ENCODE data around the gene SAMD4B. TPM values are rescaled to one million over a fixed set of nuclear protein-coding genes. Genes with fewer than 3 reads are reported as not detected.
"Not testable (repeated sequence)": the region's sequence is repeated elsewhere in the genome, so short reads cannot be mapped to it uniquely, and the experiment has no call there.

Gene SAMD4B
- total RNA-seq, 1 experiment from 2014 or later: 163 TPM

GRCh38 chr19:39307822-39308530 is 34.2 kb upstream of the SAMD4B start:
- Histone ChIP-seq H3K9me3 (ENCODE audit: insufficient read depth, low read depth) (no peaks in the 10 kb centered on the region), H3K4me3 (no peak overlapping the region), H3K27me3 (ENCODE audit: insufficient read depth, low read depth) (no peaks in the 10 kb centered on the region), H3K4me1 (replicated peaks; ENCODE audit: insufficient read depth) (no peaks in the 10 kb centered on the region), H2AFZ (no peak overlapping the region), H3K36me3 (ENCODE audit: low read depth) (no peaks in the 10 kb centered on the region), H3K79me2 (ENCODE audit: low read depth) (no peaks in the 10 kb centered on the region), H3F3A (ENCODE audit: insufficient read depth, low read depth) (peaks cover 15% of the 10 kb centered on the region; the same call in 1 of the 2 replicates), H3K27ac (no peak overlapping the region), H4K20me1 (ENCODE audit: insufficient read depth) (no peaks in the 10 kb centered on the region), H3K4me2 (no peak overlapping the region), H3K9me2 (ENCODE audit: insufficient read depth) (no peaks in the 10 kb centered on the region)
- CTCF ChIA-PET: no interaction called here
- intact Hi-C loops (cut with micrococcal nuclease; ENCODE audit: unreplicated experiment): no loop called here
- TF ChIP-seq, protein P1, sequence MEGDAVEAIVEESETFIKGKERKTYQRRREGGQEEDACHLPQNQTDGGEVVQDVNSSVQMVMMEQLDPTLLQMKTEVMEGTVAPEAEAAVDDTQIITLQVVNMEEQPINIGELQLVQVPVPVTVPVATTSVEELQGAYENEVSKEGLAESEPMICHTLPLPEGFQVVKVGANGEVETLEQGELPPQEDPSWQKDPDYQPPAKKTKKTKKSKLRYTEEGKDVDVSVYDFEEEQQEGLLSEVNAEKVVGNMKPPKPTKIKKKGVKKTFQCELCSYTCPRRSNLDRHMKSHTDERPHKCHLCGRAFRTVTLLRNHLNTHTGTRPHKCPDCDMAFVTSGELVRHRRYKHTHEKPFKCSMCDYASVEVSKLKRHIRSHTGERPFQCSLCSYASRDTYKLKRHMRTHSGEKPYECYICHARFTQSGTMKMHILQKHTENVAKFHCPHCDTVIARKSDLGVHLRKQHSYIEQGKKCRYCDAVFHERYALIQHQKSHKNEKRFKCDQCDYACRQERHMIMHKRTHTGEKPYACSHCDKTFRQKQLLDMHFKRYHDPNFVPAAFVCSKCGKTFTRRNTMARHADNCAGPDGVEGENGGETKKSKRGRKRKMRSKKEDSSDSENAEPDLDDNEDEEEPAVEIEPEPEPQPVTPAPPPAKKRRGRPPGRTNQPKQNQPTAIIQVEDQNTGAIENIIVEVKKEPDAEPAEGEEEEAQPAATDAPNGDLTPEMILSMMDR (conservative IDR thresholded peaks at IDR 0.05): no peak
- no peak for TF ChIP-seq EZH2 (IDR thresholded peaks at IDR 0.05; ENCODE audit: low read depth)
- DNase-seq: no peak
- no TSS peak for BruUV-seq (replicated peaks)
- POLR2A ChIA-PET (ENCODE audit: unreplicated experiment): no interaction called here

DNA sequence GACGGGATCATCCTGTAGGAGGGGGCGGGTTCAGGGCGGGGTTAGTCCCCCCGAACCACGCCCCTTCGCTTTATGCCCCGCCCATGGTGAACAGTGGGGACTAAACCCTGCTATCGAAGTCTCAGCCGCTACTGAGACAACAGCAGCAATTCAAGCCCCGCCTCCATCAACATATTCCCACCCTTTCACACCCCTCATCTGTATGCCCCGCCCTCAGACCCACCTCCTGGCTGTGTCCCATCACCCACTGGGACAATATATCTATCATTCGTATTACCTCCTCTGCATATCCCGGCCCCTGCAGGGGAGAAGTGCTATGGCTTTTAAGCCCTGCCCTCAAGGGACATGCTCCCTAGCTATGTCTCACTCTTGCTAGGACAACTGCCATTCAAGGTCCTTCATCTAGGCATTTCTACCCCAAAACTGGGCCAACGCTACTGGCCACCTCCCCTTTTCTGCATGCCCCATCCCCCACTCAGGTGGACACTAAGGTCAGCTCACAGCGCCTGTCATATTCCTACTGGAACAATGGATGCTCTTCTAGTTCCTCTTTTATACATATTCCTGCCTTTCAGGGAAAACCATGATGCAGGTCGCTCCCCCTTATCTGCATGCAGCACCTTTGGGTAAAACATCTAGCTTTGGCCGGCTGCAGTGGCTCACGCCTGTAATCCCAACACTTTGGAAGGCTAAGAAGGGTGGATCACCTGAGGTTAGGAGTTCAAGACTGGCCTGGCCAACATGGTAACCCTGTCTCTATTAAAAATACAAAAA is 33.5 kb upstream of the SAMD4B start:
- ChIA-PET POLR2A (ENCODE audit: unreplicated experiment) (no interaction called here), CTCF (no interaction called here)
- no peaks in the 10 kb centered on the region for H3K27me3 ChIP-seq (ENCODE audit: insufficient read depth, low read depth)
- H3K4me2 ChIP-seq: no peak overlapping the region
- peaks cover 15% of the 10 kb centered on the region; the same call in 1 of the 2 replicates for H3F3A ChIP-seq (ENCODE audit: insufficient read depth, low read depth)
- intact Hi-C loops (cut with micrococcal nuclease; ENCODE audit: unreplicated experiment): no loop called here
- TF ChIP-seq, protein P1 (conservative IDR thresholded peaks at IDR 0.05): no peak
- no peak for TF ChIP-seq EZH2 (IDR thresholded peaks at IDR 0.05; ENCODE audit: low read depth)
- no peaks in the 10 kb centered on the region for H3K9me2 ChIP-seq (ENCODE audit: insufficient read depth)
- H3K4me3 ChIP-seq: no peak overlapping the region
- no peak overlapping the region for H3K27ac ChIP-seq
- H3K79me2 ChIP-seq (ENCODE audit: low read depth): no peaks in the 10 kb centered on the region
- H3K36me3 ChIP-seq (ENCODE audit: low read depth): no peaks in the 10 kb centered on the region
- no peak overlapping the region for H2AFZ ChIP-seq
- no peaks in the 10 kb centered on the region for H3K9me3 ChIP-seq (ENCODE audit: insufficient read depth, low read depth)
- no peaks in the 10 kb centered on the region for H4K20me1 ChIP-seq (ENCODE audit: insufficient read depth)
- no TSS peak for BruUV-seq (replicated peaks)
- no peak for DNase-seq
- no peaks in the 10 kb centered on the region for H3K4me1 ChIP-seq (replicated peaks; ENCODE audit: insufficient read depth)

GRCh38 chr19:39309305-39309670 is 32.9 kb upstream of the SAMD4B start:
- H3K4me3 ChIP-seq; intact Hi-C loops (cut with micrococcal nuclease; ENCODE audit: unreplicated experiment); H4K20me1 ChIP-seq (ENCODE audit: insufficient read depth); H3K4me2 ChIP-seq; H2AFZ ChIP-seq; POLR2A ChIA-PET (ENCODE audit: unreplicated experiment); H3K27me3 ChIP-seq (ENCODE audit: insufficient read depth, low read depth); H3K9me2 ChIP-seq (ENCODE audit: insufficient read depth); H3K27ac ChIP-seq; BruUV-seq (replicated peaks); H3K36me3 ChIP-seq (ENCODE audit: low read depth); CTCF ChIA-PET; H3K9me3 ChIP-seq (ENCODE audit: insufficient read depth, low read depth); H3K79me2 ChIP-seq (ENCODE audit: low read depth); H3K4me1 ChIP-seq (replicated peaks; ENCODE audit: insufficient read depth); DNase-seq: not testable (repeated sequence)
- H3F3A ChIP-seq (ENCODE audit: insufficient read depth, low read depth): peaks cover 14% of the 10 kb centered on the region; the same call in 1 of the 2 replicates
